Type B pancreatic cell (in vitro differentiated cells): ENCODE measurements around the gene C1orf174. TPM values are rescaled to one million over a fixed set of nuclear protein-coding genes. Genes with fewer than 3 reads are reported as not detected.

ENCODE experiments used
- DNase-seq: peaks from one replicate; pipeline ENCODE4 v3.0.0; 2021; ENCODE audit warnings: mixed read lengths; ENCODE audit not compliant: unreplicated experiment; ENCODE audit errors: extremely low spot score
- H3K27ac Mint-ChIP-seq: 2 replicates; pipeline ENCODE4 v1.8.0; 2021; ENCODE audit warnings: mild to moderate bottlenecking, mixed read lengths
- H3K27me3 Mint-ChIP-seq: 2 replicates; pipeline ENCODE4 v1.8.0; 2021; ENCODE audit warnings: mixed read lengths
- H3K36me3 Mint-ChIP-seq: 2 replicates; pipeline ENCODE4 v1.8.0; 2021; ENCODE audit warnings: mixed read lengths
- H3K4me1 Mint-ChIP-seq: one replicate; pipeline ENCODE4 v1.8.0; 2021; ENCODE audit warnings: mixed read lengths; ENCODE audit not compliant: unreplicated experiment
- H3K4me3 Mint-ChIP-seq: 2 replicates; pipeline ENCODE4 v1.8.0; 2021; ENCODE audit warnings: mild to moderate bottlenecking, mixed read lengths
- H3K9me3 Mint-ChIP-seq: 2 replicates; pipeline ENCODE4 v1.8.0; 2021; ENCODE audit warnings: mixed read lengths
- CTCF ChIP-seq: fragments of 200-600 bp; sonication (generic); conservative IDR thresholded peaks from 2 replicates; pipeline ENCODE4 v1.5.0; 2021; ENCODE audit warnings: antibody characterized with exemption, mild to moderate bottlenecking
- total RNA-seq: library from RNA; stranded (reverse); gene quantifications from 2 replicates; pipeline ENCODE4 v1.2.1, GENCODE V29; 2021; ENCODE audit warnings: low replicate concordance

Gene C1orf174
- total RNA-seq, 1 donor from 2014 or later: 31.4 TPM

GRCh38 chr1:3910049-3910731, 10.1 kb upstream of the C1orf174 start:
- no peak overlapping the region for H3K4me3 Mint-ChIP-seq
- no peak for TF ChIP-seq CTCF
- H3K9me3 Mint-ChIP-seq: no peaks in the 10 kb centered on the region
- no peak overlapping the region for H3K27ac Mint-ChIP-seq
- peaks cover 3% of the 10 kb centered on the region for H3K27me3 Mint-ChIP-seq
- no peaks in the 10 kb centered on the region for H3K36me3 Mint-ChIP-seq
- H3K4me1 Mint-ChIP-seq: no peaks in the 10 kb centered on the region
- DNase-seq: no peak

GRCh38 chr1:3909615-3910014, 9.5 kb upstream of the C1orf174 start:
- no peak for DNase-seq
- Mint-ChIP-seq H3K4me3 (no peak overlapping the region), H3K36me3 (no peaks in the 10 kb centered on the region), H3K27me3 (peaks cover 3% of the 10 kb centered on the region), H3K9me3 (no peaks in the 10 kb centered on the region), H3K27ac (no peak overlapping the region), H3K4me1 (peaks cover 2% of the 10 kb centered on the region)
- no peak for TF ChIP-seq CTCF

GRCh38 chr1:3908886-3909517, 8.9 kb upstream of the C1orf174 start:
- Mint-ChIP-seq H3K27me3 (peaks cover 3% of the 10 kb centered on the region), H3K4me3 (no peak overlapping the region), H3K27ac (no peak overlapping the region), H3K36me3 (no peaks in the 10 kb centered on the region), H3K9me3 (no peaks in the 10 kb centered on the region), H3K4me1 (peaks cover 3% of the 10 kb centered on the region)
- no peak for TF ChIP-seq CTCF
- no peak for DNase-seq

- DNase-seq: no peak
- Mint-ChIP-seq H3K27ac (no peak overlapping the region), H3K4me1 (peaks cover 16% of the 10 kb centered on the region), H3K27me3 (peaks cover 3% of the 10 kb centered on the region), H3K36me3 (no peaks in the 10 kb centered on the region), H3K4me3 (no peak overlapping the region), H3K9me3 (no peaks in the 10 kb centered on the region)
- no peak for TF ChIP-seq CTCF
These were observed 7.6 kb upstream of the C1orf174 start for GRCh38 chr1:3907621-3908165.

- peaks cover 19% of the 10 kb centered on the region for H3K4me1 Mint-ChIP-seq
- DNase-seq: no peak
- peak; percentile 34 for TF ChIP-seq CTCF
These were observed 7.0 kb upstream of the C1orf174 start for GRCh38 chr1:3907031-3907534.

More at GRCh38 chr1:3907031-3907534, 7.0 kb upstream of the C1orf174 start:
- H3K4me3 Mint-ChIP-seq: no peak overlapping the region
- no peaks in the 10 kb centered on the region for H3K36me3 Mint-ChIP-seq
- no peak overlapping the region for H3K27ac Mint-ChIP-seq
- no peaks in the 10 kb centered on the region for H3K9me3 Mint-ChIP-seq
- H3K27me3 Mint-ChIP-seq: peaks cover 3% of the 10 kb centered on the region
